Measurements from ENCODE around the gene PRPF39.

PRPF39 gene

DNA sequence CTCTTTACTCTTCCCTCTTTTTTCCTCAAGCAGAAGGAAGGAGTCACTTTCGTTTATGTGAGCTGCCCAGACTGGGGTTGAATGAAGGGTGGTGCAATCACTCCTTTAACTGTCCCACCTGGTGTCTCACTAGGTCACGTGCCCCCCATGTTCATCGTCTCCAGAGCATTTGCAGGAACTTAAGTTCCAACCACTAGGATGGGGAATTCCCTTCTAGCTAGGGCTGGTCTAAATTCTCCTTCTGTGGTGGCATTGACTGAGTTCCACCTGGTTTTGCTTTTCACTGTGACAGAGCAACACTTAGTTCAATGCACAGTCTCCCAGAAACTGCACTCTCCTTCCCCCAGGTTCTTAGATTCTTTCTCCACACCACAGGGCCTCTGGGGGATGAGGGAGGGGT is 61.3 kb downstream of the PRPF39 start:
- H4K20me1 ChIP-seq (ENCODE audit: insufficient read depth, low read length, poor library complexity, severe bottlenecking): no peaks in the 10 kb centered on the region
- no peak overlapping the region for H3K4me3 ChIP-seq (ENCODE audit: low read length, poor library complexity, severe bottlenecking)
- H2AFZ ChIP-seq (ENCODE audit: low read length): no peak overlapping the region
- peaks cover 24% of the 10 kb centered on the region for H3K79me2 ChIP-seq (ENCODE audit: insufficient read depth, low read length)
- H3K27me3 ChIP-seq (ENCODE audit: insufficient read depth, low read length, poor library complexity, severe bottlenecking): no peaks in the 10 kb centered on the region
- peaks cover 6% of the 10 kb centered on the region; the same call in 1 of the 2 replicates for H3K36me3 ChIP-seq (ENCODE audit: insufficient read depth, low read length)
- no peak overlapping the region for H3K4me2 ChIP-seq (ENCODE audit: low read depth, low read length, poor library complexity, severe bottlenecking)
- no peak overlapping the region for H3K9ac ChIP-seq (ENCODE audit: low read depth, low read length, poor library complexity, severe bottlenecking)
- no peaks in the 10 kb centered on the region for H3K9me2 ChIP-seq (replicated peaks; ENCODE audit: low read depth, low read length)
- TF ChIP-seq, protein P1, sequence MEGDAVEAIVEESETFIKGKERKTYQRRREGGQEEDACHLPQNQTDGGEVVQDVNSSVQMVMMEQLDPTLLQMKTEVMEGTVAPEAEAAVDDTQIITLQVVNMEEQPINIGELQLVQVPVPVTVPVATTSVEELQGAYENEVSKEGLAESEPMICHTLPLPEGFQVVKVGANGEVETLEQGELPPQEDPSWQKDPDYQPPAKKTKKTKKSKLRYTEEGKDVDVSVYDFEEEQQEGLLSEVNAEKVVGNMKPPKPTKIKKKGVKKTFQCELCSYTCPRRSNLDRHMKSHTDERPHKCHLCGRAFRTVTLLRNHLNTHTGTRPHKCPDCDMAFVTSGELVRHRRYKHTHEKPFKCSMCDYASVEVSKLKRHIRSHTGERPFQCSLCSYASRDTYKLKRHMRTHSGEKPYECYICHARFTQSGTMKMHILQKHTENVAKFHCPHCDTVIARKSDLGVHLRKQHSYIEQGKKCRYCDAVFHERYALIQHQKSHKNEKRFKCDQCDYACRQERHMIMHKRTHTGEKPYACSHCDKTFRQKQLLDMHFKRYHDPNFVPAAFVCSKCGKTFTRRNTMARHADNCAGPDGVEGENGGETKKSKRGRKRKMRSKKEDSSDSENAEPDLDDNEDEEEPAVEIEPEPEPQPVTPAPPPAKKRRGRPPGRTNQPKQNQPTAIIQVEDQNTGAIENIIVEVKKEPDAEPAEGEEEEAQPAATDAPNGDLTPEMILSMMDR (conservative IDR thresholded peaks at IDR 0.05; ENCODE audit: low read length): no peak
- no peak for TF ChIP-seq EZH2phosphoT487 (IDR thresholded peaks at IDR 0.05; ENCODE audit: borderline replicate concordance)
- H3K4me1 ChIP-seq (ENCODE audit: insufficient read depth, low read length, poor library complexity, severe bottlenecking): peaks cover 4% of the 10 kb centered on the region
- no peaks in the 10 kb centered on the region for H3K9me3 ChIP-seq (ENCODE audit: insufficient read depth, low read depth, low read length)
- no peaks in the 10 kb centered on the region for H3F3A ChIP-seq (ENCODE audit: low read depth)

DNA sequence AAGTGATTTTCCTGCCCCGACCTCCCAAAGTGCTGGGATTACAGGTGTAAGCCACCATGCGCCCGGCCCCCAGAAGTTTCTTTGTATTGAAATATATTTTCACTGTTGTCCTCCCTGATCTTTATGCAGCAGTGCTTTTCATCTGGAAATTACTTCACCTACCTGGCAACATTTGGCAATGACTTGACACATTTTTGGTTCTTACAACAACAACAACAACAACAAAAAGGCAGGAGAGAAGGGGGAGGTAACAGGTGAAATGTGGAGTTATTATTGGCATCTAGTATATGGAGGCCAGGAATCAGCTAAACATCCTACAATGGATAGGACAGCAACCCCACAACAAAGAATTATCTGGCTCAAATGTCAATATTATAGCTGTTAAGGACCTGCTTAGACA is 65.7 kb downstream of the PRPF39 start:
- TF ChIP-seq EZH2phosphoT487 (IDR thresholded peaks at IDR 0.05; ENCODE audit: borderline replicate concordance): no peak
- TF ChIP-seq, protein P1 (conservative IDR thresholded peaks at IDR 0.05; ENCODE audit: low read length): no peak
- Histone ChIP-seq H2AFZ (ENCODE audit: low read length) (no peak overlapping the region), H3K4me1 (ENCODE audit: insufficient read depth, low read length, poor library complexity, severe bottlenecking) (no peaks in the 10 kb centered on the region), H3K4me2 (ENCODE audit: low read depth, low read length, poor library complexity, severe bottlenecking) (no peak overlapping the region), H3K9me3 (ENCODE audit: insufficient read depth, low read depth, low read length) (no peaks in the 10 kb centered on the region), H3K9me2 (replicated peaks; ENCODE audit: low read depth, low read length) (no peaks in the 10 kb centered on the region), H3K36me3 (ENCODE audit: insufficient read depth, low read length) (peaks cover 20% of the 10 kb centered on the region; the same call in 1 of the 2 replicates), H3K27me3 (ENCODE audit: insufficient read depth, low read length, poor library complexity, severe bottlenecking) (no peaks in the 10 kb centered on the region), H4K20me1 (ENCODE audit: insufficient read depth, low read length, poor library complexity, severe bottlenecking) (no peaks in the 10 kb centered on the region), H3K4me3 (ENCODE audit: low read length, poor library complexity, severe bottlenecking) (no peak overlapping the region), H3K9ac (ENCODE audit: low read depth, low read length, poor library complexity, severe bottlenecking) (no peak overlapping the region), H3F3A (ENCODE audit: low read depth) (no peaks in the 10 kb centered on the region), H3K79me2 (ENCODE audit: insufficient read depth, low read length) (peaks cover 8% of the 10 kb centered on the region; the same call in 1 of the 2 replicates)

GRCh38 chr14:45150386-45150890 is 66.5 kb downstream of the PRPF39 start:
- Histone ChIP-seq H3K9ac (ENCODE audit: low read depth, low read length, poor library complexity, severe bottlenecking) (no peak overlapping the region), H3K9me3 (ENCODE audit: insufficient read depth, low read depth, low read length) (no peaks in the 10 kb centered on the region), H2AFZ (ENCODE audit: low read length) (no peak overlapping the region), H3F3A (ENCODE audit: low read depth) (no peaks in the 10 kb centered on the region), H3K4me1 (ENCODE audit: insufficient read depth, low read length, poor library complexity, severe bottlenecking) (no peaks in the 10 kb centered on the region), H4K20me1 (ENCODE audit: insufficient read depth, low read length, poor library complexity, severe bottlenecking) (no peaks in the 10 kb centered on the region), H3K36me3 (ENCODE audit: insufficient read depth, low read length) (peaks cover 20% of the 10 kb centered on the region; the same call in 1 of the 2 replicates), H3K4me2 (ENCODE audit: low read depth, low read length, poor library complexity, severe bottlenecking) (no peak overlapping the region), H3K27me3 (ENCODE audit: insufficient read depth, low read length, poor library complexity, severe bottlenecking) (no peaks in the 10 kb centered on the region), H3K9me2 (replicated peaks; ENCODE audit: low read depth, low read length) (no peaks in the 10 kb centered on the region), H3K79me2 (ENCODE audit: insufficient read depth, low read length) (peaks cover 8% of the 10 kb centered on the region; the same call in 1 of the 2 replicates), H3K4me3 (ENCODE audit: low read length, poor library complexity, severe bottlenecking) (no peak overlapping the region)
- TF ChIP-seq, protein P1 (conservative IDR thresholded peaks at IDR 0.05; ENCODE audit: low read length): no peak
- no peak for TF ChIP-seq EZH2phosphoT487 (IDR thresholded peaks at IDR 0.05; ENCODE audit: borderline replicate concordance)

Measured in Loucy (cell line).